Mesenchymal stem cell (in vitro differentiated cells and primary cell): ENCODE measurements around the gene MAP2K6. TPM values are rescaled to one million over a fixed set of nuclear protein-coding genes. Genes with fewer than 3 reads are reported as not detected.
A peak's percentile ranks its signal among the peaks of the same experiment; 100 is the strongest.

ENCODE experiments used
- DNase-seq: peaks from one replicate; pipeline ENCODE4 v3.0.0-alpha.2; 2013
- H2AFZ ChIP-seq: one replicate; pipeline ENCODE4 v1.6.1; 2013; ENCODE audit warnings: low read depth, mild to moderate bottlenecking, control low read depth, inconsistent platforms, low read length, moderate library complexity
- H2AK5ac ChIP-seq: 2 replicates; pipeline ENCODE4 v1.6.1; 2013; ENCODE audit warnings: low read length, moderate library complexity, mild to moderate bottlenecking, inconsistent platforms; ENCODE audit not compliant: severe bottlenecking
- H2BK120ac ChIP-seq: one replicate; pipeline ENCODE4 v1.6.1; 2013; ENCODE audit warnings: low read depth, mild to moderate bottlenecking, inconsistent platforms, low read length, moderate library complexity
- H2BK12ac ChIP-seq, 2 experiments: one replicate each; pipeline ENCODE4 v1.6.1; 2013; ENCODE audit warnings: inconsistent platforms in 2 of 2, low read length in 2 of 2, mild to moderate bottlenecking in 2 of 2, moderate library complexity in 2 of 2, control low read depth in 1 of 2
- H2BK15ac ChIP-seq: one replicate; pipeline ENCODE4 v1.6.1; 2013; ENCODE audit warnings: mild to moderate bottlenecking, low read depth, inconsistent platforms; ENCODE audit not compliant: poor library complexity, severe bottlenecking
- H2BK5ac ChIP-seq: 2 replicates; pipeline ENCODE4 v1.6.1; 2013; ENCODE audit warnings: low read depth, mild to moderate bottlenecking, low read length, control low read depth, inconsistent platforms; ENCODE audit not compliant: poor library complexity, severe bottlenecking
- H3K14ac ChIP-seq, 2 experiments: one replicate each; pipeline ENCODE4 v1.6.1; 2013; ENCODE audit warnings: inconsistent platforms in 2 of 2, low read length in 2 of 2, control low read depth in 1 of 2, mild to moderate bottlenecking in 1 of 2, moderate library complexity in 1 of 2
- H3K18ac ChIP-seq, 2 experiments: one replicate each; pipeline ENCODE4 v1.6.1; 2013; ENCODE audit warnings: inconsistent platforms in 2 of 2, low read length in 2 of 2, control low read depth in 1 of 2, low read depth in 1 of 2, mild to moderate bottlenecking in 1 of 2
- H3K23ac ChIP-seq, 2 experiments: one replicate each; pipeline ENCODE4 v1.6.1; 2013; ENCODE audit warnings: inconsistent platforms in 2 of 2, low read length in 2 of 2, mild to moderate bottlenecking in 2 of 2, moderate library complexity in 2 of 2, control low read depth in 1 of 2
- H3K27ac ChIP-seq: 2 replicates; pipeline ENCODE4 v1.5.1; 2013; ENCODE audit warnings: mild to moderate bottlenecking, moderate library complexity, low read length, control low read depth, inconsistent platforms; ENCODE audit not compliant: poor library complexity, severe bottlenecking
- H3K27me3 ChIP-seq, 2 experiments: 2 replicates each; pipeline versions ENCODE4 v1.6.1 to v1.7.0; 2013; ENCODE audit warnings: low read length in 2 of 2, mild to moderate bottlenecking in 2 of 2, moderate library complexity in 2 of 2, control low read depth in 1 of 2, inconsistent platforms in 1 of 2; ENCODE audit not compliant: control insufficient read depth in 1 of 2, insufficient read depth in 1 of 2
- H3K36me3 ChIP-seq, 2 experiments: 2 replicates each; pipeline versions ENCODE4 v1.6.1 to v1.7.0; 2013; ENCODE audit warnings: low read length in 2 of 2, control low read depth in 1 of 2, inconsistent platforms in 1 of 2, low read depth in 1 of 2, mild to moderate bottlenecking in 1 of 2; ENCODE audit not compliant: insufficient read depth in 2 of 2, control insufficient read depth in 1 of 2
- H3K4ac ChIP-seq, 2 experiments: one replicate each; pipeline ENCODE4 v1.6.1; 2013; ENCODE audit warnings: inconsistent platforms in 2 of 2, low read length in 2 of 2, mild to moderate bottlenecking in 2 of 2, moderate library complexity in 2 of 2, control low read depth in 1 of 2, low read depth in 1 of 2
- H3K4me1 ChIP-seq: 2 replicates; pipeline ENCODE4 v1.6.1; 2013; ENCODE audit warnings: low read depth, low read length, control low read depth; ENCODE audit not compliant: control insufficient read depth, insufficient read depth
- H3K4me2 ChIP-seq: 2 replicates; pipeline ENCODE4 v1.6.1; 2013; ENCODE audit warnings: low read length, mild to moderate bottlenecking, inconsistent platforms; ENCODE audit not compliant: poor library complexity, severe bottlenecking
- H3K4me3 ChIP-seq, 2 experiments: 2 replicates each; pipeline versions ENCODE4 v1.5.1 to v1.7.0; 2013; ENCODE audit warnings: low read length in 2 of 2, mild to moderate bottlenecking in 2 of 2, control low read depth in 1 of 2, low read depth in 1 of 2; ENCODE audit not compliant: insufficient read depth in 1 of 2
- H3K79me1 ChIP-seq: replicated peaks from 2 replicates; pipeline ENCODE4 v1.6.1; 2013; ENCODE audit warnings: mild to moderate bottlenecking, control low read depth, low read length, inconsistent platforms; ENCODE audit not compliant: poor library complexity, severe bottlenecking
- H3K9ac ChIP-seq: 2 replicates; pipeline ENCODE4 v1.7.0; 2013; ENCODE audit warnings: mild to moderate bottlenecking, low read length, moderate library complexity
- H3K9me3 ChIP-seq: 2 replicates; pipeline ENCODE4 v1.7.0; 2013; ENCODE audit warnings: mild to moderate bottlenecking, low read length; ENCODE audit not compliant: control insufficient read depth
- H4K8ac ChIP-seq: one replicate; pipeline ENCODE4 v1.6.1; 2013; ENCODE audit warnings: inconsistent platforms, mild to moderate bottlenecking, low read length, moderate library complexity
- H4K91ac ChIP-seq: one replicate; pipeline ENCODE4 v1.6.1; 2013; ENCODE audit warnings: mild to moderate bottlenecking, low read length, inconsistent platforms
- WGBS: methylation state at CpG from one replicate; pipeline ENCODE4 v1.1.7; 2013; ENCODE audit warnings: mixed read lengths; 5-methylcytosine and 5-hydroxymethylcytosine counted together
- polyA plus RNA-seq, 2 experiments: library from polyadenylated mRNA; stranded (reverse); fragments of 200-250 nt; gene quantifications; one replicate each; pipeline ENCODE4 v1.2.3, GENCODE V29; 2013

The MAP2K6 gene
- polyA plus RNA-seq (2013, experiment 1 of 2) = 3.7 TPM
- 4.0 TPM for polyA plus RNA-seq (2013, experiment 2 of 2)

DNA sequence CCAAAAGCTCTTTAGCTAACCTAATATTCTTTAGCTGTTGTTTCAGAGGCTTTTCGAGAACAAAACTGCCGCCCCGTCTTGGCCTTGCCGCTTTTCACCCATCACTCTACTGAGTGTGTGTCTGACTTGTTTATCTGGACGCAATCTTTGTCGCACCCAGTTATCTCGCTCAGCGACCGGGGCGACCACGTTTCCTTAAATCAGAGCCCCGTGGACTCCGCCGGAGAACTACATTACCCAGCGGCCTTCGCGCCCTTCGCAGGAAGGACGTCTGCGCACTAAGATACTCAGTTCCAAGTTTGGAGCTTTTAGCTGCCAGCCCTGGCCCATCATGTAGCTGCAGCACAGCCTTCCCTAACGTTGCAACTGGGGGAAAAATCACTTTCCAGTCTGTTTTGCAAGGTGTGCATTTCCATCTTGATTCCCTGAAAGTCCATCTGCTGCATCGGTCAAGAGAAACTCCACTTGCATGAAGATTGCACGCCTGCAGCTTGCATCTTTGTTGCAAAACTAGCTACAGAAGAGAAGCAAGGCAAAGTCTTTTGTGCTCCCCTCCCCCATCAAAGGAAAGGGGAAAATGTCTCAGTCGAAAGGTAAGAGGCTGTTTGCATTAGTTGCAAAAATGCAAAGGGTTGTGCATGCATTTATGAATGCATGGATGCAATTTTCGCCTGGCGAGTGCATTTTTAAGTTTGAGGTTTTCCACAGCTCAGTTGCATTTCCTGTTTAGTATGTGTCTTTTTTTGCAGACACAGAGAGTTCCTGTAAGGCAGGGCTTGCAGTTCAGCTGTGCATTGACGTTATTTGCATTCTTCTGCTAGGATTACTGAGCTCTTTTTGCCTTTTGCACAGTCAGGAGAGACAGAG is at the start of gene MAP2K6:
TSS of gene MAP2K6 (plus strand) at position 290 of the 867 bp plus-strand sequence. CDS start at position 578, 288 bp downstream.
- DNase-seq = peak; percentile 83
- no peaks in the 10 kb centered on the region for H3K9me3 ChIP-seq
- 3% methylated on average over 27 of the region's 27 CpGs for WGBS
- H2BK5ac ChIP-seq = no peak within 1 kb of the TSS
- H4K91ac ChIP-seq = no peak within 1 kb of the TSS
- no peaks in the 10 kb centered on the region for H3K36me3 ChIP-seq
- no peak within 1 kb of the TSS for H2BK15ac ChIP-seq
- peak within 1 kb of the TSS; percentile 69 for H4K8ac ChIP-seq
- no peak within 1 kb of the TSS for H2BK12ac ChIP-seq
- no peak within 1 kb of the TSS for H2AK5ac ChIP-seq
- H3K4me1 ChIP-seq = no peaks in the 10 kb centered on the region
- peak within 1 kb of the TSS; percentile 61 for H3K4me2 ChIP-seq
- peak within 1 kb of the TSS; percentile 43 for H3K27ac ChIP-seq
- no peak within 1 kb of the TSS for H2BK120ac ChIP-seq
- H3K4ac ChIP-seq = no peak within 1 kb of the TSS
- H3K23ac ChIP-seq = no peak within 1 kb of the TSS
- peak within 1 kb of the TSS; percentile 33 for H2AFZ ChIP-seq
- H3K18ac ChIP-seq = peak within 1 kb of the TSS in 1 of 2 experiments; percentile 61
- H3K4me3 ChIP-seq = peak within 1 kb of the TSS; percentile 22 to 82
- H3K9ac ChIP-seq = peak within 1 kb of the TSS; percentile 88
- no peak within 1 kb of the TSS for H3K14ac ChIP-seq
- H3K27me3 ChIP-seq = no peaks in the 10 kb centered on the region
- peaks cover 2% of the 10 kb centered on the region for H3K79me1 ChIP-seq

DNA sequence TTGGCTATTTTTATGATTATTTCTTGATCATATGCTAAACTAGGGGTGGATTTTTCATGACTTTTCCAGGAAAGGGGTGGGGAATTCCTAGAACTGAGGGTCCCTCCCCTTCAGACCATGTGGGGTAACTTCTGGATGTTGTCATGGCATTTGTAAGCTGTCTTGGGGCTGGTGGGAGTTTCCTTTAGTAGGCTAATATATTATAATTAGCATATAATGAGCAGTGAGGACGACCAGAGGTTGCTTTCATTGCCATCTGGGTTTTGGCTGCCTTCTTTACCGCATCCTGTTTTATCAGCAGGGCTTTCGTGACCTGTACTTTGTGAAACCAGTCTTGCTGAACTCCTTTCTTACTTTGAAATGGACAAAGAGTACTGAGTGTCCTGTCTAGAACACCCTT is 47.2 kb upstream of the MAP2K6 start:
- Histone ChIP-seq H3K9ac (no peak overlapping the region), H2AFZ (no peak overlapping the region), H3K27ac (no peak overlapping the region), H3K36me3 (no peaks in the 10 kb centered on the region), H3K4me2 (no peak overlapping the region), H3K18ac (no peak overlapping the region), H2BK12ac (no peak overlapping the region), H2BK15ac (no peak overlapping the region), H3K9me3 (no peaks in the 10 kb centered on the region), H3K79me1 (no peaks in the 10 kb centered on the region), H2BK5ac (no peak overlapping the region), H3K4me3 (no peak overlapping the region), H3K4me1 (no peaks in the 10 kb centered on the region), H3K4ac (no peak overlapping the region), H2AK5ac (no peak overlapping the region), H4K91ac (no peak overlapping the region), H3K14ac (no peak overlapping the region), H3K23ac (no peak overlapping the region), H2BK120ac (no peak overlapping the region), H4K8ac (no peak overlapping the region), H3K27me3 (no peaks in the 10 kb centered on the region)
- WGBS = 85% methylated on average over 3 of the region's 3 CpGs
- no peak for DNase-seq

DNA sequence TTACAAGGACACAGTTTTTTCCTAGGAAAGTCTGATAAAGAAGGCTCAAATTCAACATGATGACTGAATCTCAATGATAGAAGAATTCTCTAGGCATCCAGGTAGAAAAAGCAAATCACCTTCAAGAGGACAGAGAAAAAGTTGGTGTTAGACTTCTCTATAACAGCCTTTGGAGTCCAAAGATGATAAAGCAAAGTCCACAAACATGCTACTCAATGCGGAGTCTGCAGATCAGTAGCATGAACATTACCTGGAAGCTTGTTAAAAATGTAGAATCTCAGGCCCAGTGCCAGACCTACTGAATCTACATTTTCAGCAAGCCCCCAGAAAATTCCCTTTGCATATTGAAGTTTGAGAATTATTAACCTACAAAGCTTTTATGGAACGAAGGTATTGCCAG is 41.4 kb upstream of the MAP2K6 start:
- Histone ChIP-seq H3K4me3 (no peak overlapping the region), H2BK5ac (no peak overlapping the region), H3K36me3 (no peaks in the 10 kb centered on the region), H3K4ac (no peak overlapping the region), H2BK15ac (no peak overlapping the region), H3K14ac (no peak overlapping the region), H4K91ac (no peak overlapping the region), H3K18ac (no peak overlapping the region), H4K8ac (no peak overlapping the region), H3K23ac (no peak overlapping the region), H2BK120ac (no peak overlapping the region), H3K27ac (no peak overlapping the region), H3K9ac (no peak overlapping the region), H3K27me3 (no peaks in the 10 kb centered on the region), H3K4me1 (no peaks in the 10 kb centered on the region), H3K79me1 (no peaks in the 10 kb centered on the region), H3K4me2 (no peak overlapping the region), H2AFZ (no peak overlapping the region), H2AK5ac (no peak overlapping the region), H3K9me3 (no peaks in the 10 kb centered on the region), H2BK12ac (no peak overlapping the region)
- 100% methylated on average over 1 of the region's 2 CpGs for WGBS
- no peak for DNase-seq

DNA sequence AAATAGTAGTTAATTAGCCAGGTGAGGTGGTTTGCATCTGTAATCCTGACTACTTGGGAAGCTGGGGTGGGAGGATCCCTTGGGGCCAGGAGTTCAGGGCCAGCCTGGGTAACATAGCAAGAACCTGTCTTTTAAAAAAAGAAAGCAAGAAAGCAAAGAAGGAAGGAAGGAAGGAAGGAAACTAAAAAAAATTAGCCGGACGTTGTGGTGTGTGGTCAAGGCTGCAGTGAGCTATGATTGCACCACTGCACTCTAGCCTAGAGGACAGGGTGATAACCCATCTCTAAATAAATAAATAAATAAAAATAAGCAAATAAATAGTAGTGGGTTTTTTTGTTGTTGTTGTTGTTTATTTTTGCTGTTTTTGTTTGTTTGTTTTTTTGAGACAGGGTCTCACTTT is 39.3 kb upstream of the MAP2K6 start:
- H3K4me3 ChIP-seq = no peak overlapping the region

More for the DNA sequence above, 39.3 kb upstream of the MAP2K6 start:
- Histone ChIP-seq H3K9ac (no peak overlapping the region), H2BK120ac (no peak overlapping the region), H3K36me3 (no peaks in the 10 kb centered on the region), H3K79me1 (no peaks in the 10 kb centered on the region), H2BK12ac (no peak overlapping the region), H3K14ac (no peak overlapping the region), H2BK15ac (no peak overlapping the region), H3K9me3 (no peaks in the 10 kb centered on the region), H3K27ac (no peak overlapping the region), H3K4ac (no peak overlapping the region), H2AK5ac (no peak overlapping the region), H2BK5ac (no peak overlapping the region), H4K91ac (no peak overlapping the region), H3K27me3 (no peaks in the 10 kb centered on the region), H3K18ac (no peak overlapping the region), H3K4me1 (no peaks in the 10 kb centered on the region), H3K4me2 (no peak overlapping the region), H3K23ac (no peak overlapping the region), H4K8ac (no peak overlapping the region), H2AFZ (no peak overlapping the region)
- DNase-seq = no peak
- 89% methylated on average over 2 of the region's 2 CpGs for WGBS
